ENCODE data around the gene KIF1A. TPM values are rescaled to one million over a fixed set of nuclear protein-coding genes. Genes with fewer than 3 reads are reported as not detected.

Gene KIF1A
- total RNA-seq, 1 donor from 2014 or later: 90.9 TPM

DNA sequence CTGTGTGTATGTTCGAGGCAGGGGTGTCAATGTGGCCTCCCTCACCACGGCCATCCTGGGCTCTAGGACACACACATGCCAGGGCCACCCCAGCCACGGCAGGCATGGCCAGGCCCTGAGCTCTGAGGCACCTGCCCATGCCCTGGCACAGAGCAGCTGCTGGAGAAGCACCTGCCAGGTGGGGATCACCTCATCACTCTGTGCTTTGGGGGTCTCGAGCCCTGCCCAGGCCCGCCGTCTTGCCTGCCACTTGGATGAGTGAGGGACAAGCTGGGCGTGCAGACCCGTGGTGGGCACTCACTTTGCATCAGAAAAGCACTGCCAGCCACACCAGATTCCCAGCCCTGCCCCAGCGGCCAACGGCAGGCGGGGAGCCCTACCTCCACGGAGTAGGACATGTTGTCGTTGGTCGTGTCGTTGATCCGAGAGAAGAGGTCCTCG is 33.1 kb downstream of the KIF1A start:
- TF ChIP-seq, protein P1, sequence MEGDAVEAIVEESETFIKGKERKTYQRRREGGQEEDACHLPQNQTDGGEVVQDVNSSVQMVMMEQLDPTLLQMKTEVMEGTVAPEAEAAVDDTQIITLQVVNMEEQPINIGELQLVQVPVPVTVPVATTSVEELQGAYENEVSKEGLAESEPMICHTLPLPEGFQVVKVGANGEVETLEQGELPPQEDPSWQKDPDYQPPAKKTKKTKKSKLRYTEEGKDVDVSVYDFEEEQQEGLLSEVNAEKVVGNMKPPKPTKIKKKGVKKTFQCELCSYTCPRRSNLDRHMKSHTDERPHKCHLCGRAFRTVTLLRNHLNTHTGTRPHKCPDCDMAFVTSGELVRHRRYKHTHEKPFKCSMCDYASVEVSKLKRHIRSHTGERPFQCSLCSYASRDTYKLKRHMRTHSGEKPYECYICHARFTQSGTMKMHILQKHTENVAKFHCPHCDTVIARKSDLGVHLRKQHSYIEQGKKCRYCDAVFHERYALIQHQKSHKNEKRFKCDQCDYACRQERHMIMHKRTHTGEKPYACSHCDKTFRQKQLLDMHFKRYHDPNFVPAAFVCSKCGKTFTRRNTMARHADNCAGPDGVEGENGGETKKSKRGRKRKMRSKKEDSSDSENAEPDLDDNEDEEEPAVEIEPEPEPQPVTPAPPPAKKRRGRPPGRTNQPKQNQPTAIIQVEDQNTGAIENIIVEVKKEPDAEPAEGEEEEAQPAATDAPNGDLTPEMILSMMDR (conservative IDR thresholded peaks at IDR 0.05): no peak
- no peak for DNase-seq (ENCODE audit: low read depth, low spot score)
- Mint-ChIP-seq H3K4me3 (no peak overlapping the region), H3K4me1 (no peaks in the 10 kb centered on the region), H3K9me3 (no peaks in the 10 kb centered on the region), H3K27me3 (ENCODE audit: low read depth) (no peaks in the 10 kb centered on the region), H3K27ac (ENCODE audit: unreplicated experiment) (no peak overlapping the region), H3K36me3 (ENCODE audit: low read depth) (no peaks in the 10 kb centered on the region)

DNA sequence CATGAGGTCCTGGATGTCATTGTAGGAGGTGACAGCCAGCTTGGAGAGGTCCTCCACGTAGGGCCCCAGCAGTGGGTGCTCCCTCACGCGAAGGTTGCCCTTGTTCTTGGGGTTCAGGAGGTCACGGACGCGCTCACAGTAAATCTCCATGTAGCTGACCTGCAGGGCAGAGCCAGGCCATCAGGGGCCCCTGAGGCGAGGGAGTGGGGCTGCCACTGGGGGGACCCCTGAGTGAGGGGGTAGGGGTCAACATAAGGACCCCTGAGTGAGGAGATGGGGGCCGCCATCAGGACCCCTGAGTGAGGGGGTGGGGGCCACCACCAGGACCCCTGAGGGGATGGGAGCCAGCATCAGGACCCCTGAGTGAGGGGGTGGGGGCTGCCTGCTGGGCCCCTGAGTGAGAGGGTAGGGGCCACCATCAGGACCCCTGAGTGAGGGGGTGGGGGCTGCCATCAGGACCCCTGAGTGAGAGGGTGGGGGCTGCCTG is 33.6 kb downstream of the KIF1A start:
- Mint-ChIP-seq H3K9me3 (no peaks in the 10 kb centered on the region), H3K27me3 (ENCODE audit: low read depth) (no peaks in the 10 kb centered on the region), H3K27ac (ENCODE audit: unreplicated experiment) (no peak overlapping the region), H3K4me3 (no peak overlapping the region), H3K36me3 (ENCODE audit: low read depth) (no peaks in the 10 kb centered on the region), H3K4me1 (no peaks in the 10 kb centered on the region)
- TF ChIP-seq, protein P1 (conservative IDR thresholded peaks at IDR 0.05): no peak
- DNase-seq (ENCODE audit: low read depth, low spot score): no peak

- Mint-ChIP-seq H3K36me3 (ENCODE audit: low read depth) (no peaks in the 10 kb centered on the region), H3K4me3 (no peak overlapping the region), H3K9me3 (no peaks in the 10 kb centered on the region), H3K27me3 (ENCODE audit: low read depth) (no peaks in the 10 kb centered on the region), H3K27ac (ENCODE audit: unreplicated experiment) (no peak overlapping the region), H3K4me1 (no peaks in the 10 kb centered on the region)
- TF ChIP-seq, protein P1 (conservative IDR thresholded peaks at IDR 0.05): no peak
- DNase-seq (ENCODE audit: low read depth, low spot score): no peak
Observed at GRCh38 chr2:240785424-240786335, 34.3 kb downstream of the KIF1A start.

- H3K4me3 Mint-ChIP-seq: no peak overlapping the region
- H3K27me3 Mint-ChIP-seq (ENCODE audit: low read depth): no peaks in the 10 kb centered on the region
- no peak overlapping the region for H3K27ac Mint-ChIP-seq (ENCODE audit: unreplicated experiment)
- no peaks in the 10 kb centered on the region for H3K4me1 Mint-ChIP-seq
- H3K9me3 Mint-ChIP-seq: no peaks in the 10 kb centered on the region
- no peak for DNase-seq (ENCODE audit: low read depth, low spot score)
- TF ChIP-seq, protein P1 (conservative IDR thresholded peaks at IDR 0.05): no peak
- H3K36me3 Mint-ChIP-seq (ENCODE audit: low read depth): no peaks in the 10 kb centered on the region
Observed at GRCh38 chr2:240784629-240785423, 35.2 kb downstream of the KIF1A start.

- no peak for DNase-seq (ENCODE audit: low read depth, low spot score)
- no peak overlapping the region for H3K27ac Mint-ChIP-seq (ENCODE audit: unreplicated experiment)
Observed at GRCh38 chr2:240783819-240784621, 36.0 kb downstream of the KIF1A start.

More at GRCh38 chr2:240783819-240784621, 36.0 kb downstream of the KIF1A start:
- Mint-ChIP-seq H3K9me3 (no peaks in the 10 kb centered on the region), H3K36me3 (ENCODE audit: low read depth) (no peaks in the 10 kb centered on the region), H3K27me3 (ENCODE audit: low read depth) (no peaks in the 10 kb centered on the region), H3K4me1 (no peaks in the 10 kb centered on the region), H3K4me3 (no peak overlapping the region)
- TF ChIP-seq, protein P1 (conservative IDR thresholded peaks at IDR 0.05): no peak

All from neural crest cell (in vitro differentiated cells).